Measurements from ENCODE around the gene PTGR3.

PTGR3 gene

GRCh38 chr18:75231053-75231406 lies 22.1 kb upstream of the PTGR3 start:
- ChIA-PET CTCF (no interaction called here), POLR2A (interaction anchor here (0.8 kb wide), 1 partner anchor 20 kb away, joined by 5 read pairs; the partner anchor contains the start of gene TSHZ1)
- Histone ChIP-seq H3K9me3 (ENCODE audit: control insufficient read depth, insufficient read depth, low read depth, low read length) (no peaks in the 10 kb centered on the region), H3K4me3 (ENCODE audit: low read depth, low read length) (no peak overlapping the region), H3K27ac (ENCODE audit: extremely low read depth, low read depth, low read length) (no peak overlapping the region), H3K4me1 (ENCODE audit: control insufficient read depth, insufficient read depth, low read length) (peaks cover 29% of the 10 kb centered on the region), H3K36me3 (ENCODE audit: control insufficient read depth in 2 of 2, insufficient read depth in 1 of 2, low read length in 2 of 2) (peaks cover 0 to 4% of the 10 kb centered on the region in 2 experiments; a peak in 1 of 3 replicates)
- no peak for TF ChIP-seq ZNF140 (tag by site-specific recombination; IDR thresholded peaks at IDR 0.05)
- no peak for TF ChIP-seq ZNF341 (tag by site-specific recombination; IDR thresholded peaks at IDR 0.05; ENCODE audit: low read depth)
- TF ChIP-seq, protein P1, sequence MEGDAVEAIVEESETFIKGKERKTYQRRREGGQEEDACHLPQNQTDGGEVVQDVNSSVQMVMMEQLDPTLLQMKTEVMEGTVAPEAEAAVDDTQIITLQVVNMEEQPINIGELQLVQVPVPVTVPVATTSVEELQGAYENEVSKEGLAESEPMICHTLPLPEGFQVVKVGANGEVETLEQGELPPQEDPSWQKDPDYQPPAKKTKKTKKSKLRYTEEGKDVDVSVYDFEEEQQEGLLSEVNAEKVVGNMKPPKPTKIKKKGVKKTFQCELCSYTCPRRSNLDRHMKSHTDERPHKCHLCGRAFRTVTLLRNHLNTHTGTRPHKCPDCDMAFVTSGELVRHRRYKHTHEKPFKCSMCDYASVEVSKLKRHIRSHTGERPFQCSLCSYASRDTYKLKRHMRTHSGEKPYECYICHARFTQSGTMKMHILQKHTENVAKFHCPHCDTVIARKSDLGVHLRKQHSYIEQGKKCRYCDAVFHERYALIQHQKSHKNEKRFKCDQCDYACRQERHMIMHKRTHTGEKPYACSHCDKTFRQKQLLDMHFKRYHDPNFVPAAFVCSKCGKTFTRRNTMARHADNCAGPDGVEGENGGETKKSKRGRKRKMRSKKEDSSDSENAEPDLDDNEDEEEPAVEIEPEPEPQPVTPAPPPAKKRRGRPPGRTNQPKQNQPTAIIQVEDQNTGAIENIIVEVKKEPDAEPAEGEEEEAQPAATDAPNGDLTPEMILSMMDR (tag by site-specific recombination; IDR thresholded peaks at IDR 0.05) = peak; percentile 38; the same call in 1 of the 2 replicates
- TF ChIP-seq ZNF26 (tag by site-specific recombination; IDR thresholded peaks at IDR 0.05) = no peak
- TF ChIP-seq ZNF629 (tag by site-specific recombination; IDR thresholded peaks at IDR 0.05) = no peak
- TF ChIP-seq ZFHX2 (tag by site-specific recombination; conservative IDR thresholded peaks at IDR 0.05) = 0 out of 2 replicates have a peak, but pooled peaks have one; percentile 30
- TF ChIP-seq ZNF624 (tag by site-specific recombination; IDR thresholded peaks at IDR 0.05) = no peak

- Histone ChIP-seq H3K36me3 (ENCODE audit: control insufficient read depth in 2 of 2, insufficient read depth in 1 of 2, low read length in 2 of 2) (no peaks in the 10 kb centered on the region), H3K9me3 (ENCODE audit: control insufficient read depth, insufficient read depth, low read depth, low read length) (no peaks in the 10 kb centered on the region), H3K4me3 (ENCODE audit: low read depth, low read length) (no peak overlapping the region), H3K4me1 (ENCODE audit: control insufficient read depth, insufficient read depth, low read length) (peaks cover 29% of the 10 kb centered on the region), H3K27ac (ENCODE audit: extremely low read depth, low read depth, low read length) (no peak overlapping the region)
- ChIA-PET POLR2A (interaction anchor here (0.8 kb wide), 1 partner anchor 20 kb away, joined by 5 read pairs; the partner anchor contains the start of gene TSHZ1), CTCF (no interaction called here)
- TF ChIP-seq ZNF571 (tag by site-specific recombination; IDR thresholded peaks at IDR 0.05) (no peak), ZBTB8A (tag by site-specific recombination; IDR thresholded peaks at IDR 0.05) (no peak), ZNF140 (tag by site-specific recombination; IDR thresholded peaks at IDR 0.05) (no peak), ZFP69B (tag by site-specific recombination; IDR thresholded peaks at IDR 0.05) (no peak), ZBTB20 (tag by site-specific recombination; IDR thresholded peaks at IDR 0.05) (no peak), MYNN (tag by site-specific recombination; IDR thresholded peaks at IDR 0.05; ENCODE audit: borderline replicate concordance) (no peak), ZNF558 (tag by site-specific recombination; IDR thresholded peaks at IDR 0.05) (no peak), ZNF549 (tag by site-specific recombination; IDR thresholded peaks at IDR 0.05) (no peak), ZNF18 (tag by site-specific recombination; IDR thresholded peaks at IDR 0.05) (no peak), ZNF112 (tag by site-specific recombination; IDR thresholded peaks at IDR 0.05) (no peak), ZNF843 (tag by site-specific recombination; IDR thresholded peaks at IDR 0.05) (no peak), ZNF221 (tag by site-specific recombination; IDR thresholded peaks at IDR 0.05; ENCODE audit: borderline replicate concordance) (no peak), ZNF248 (tag by site-specific recombination; IDR thresholded peaks at IDR 0.05) (no peak), OSR2 (tag by site-specific recombination; IDR thresholded peaks at IDR 0.05) (no peak), ZNF211 (tag by site-specific recombination; IDR thresholded peaks at IDR 0.05; ENCODE audit: low read depth) (no peak), ZNF10 (tag by site-specific recombination; IDR thresholded peaks at IDR 0.05) (no peak), ZNF398 (tag by site-specific recombination; IDR thresholded peaks at IDR 0.05) (no peak), REPIN1 (tag by site-specific recombination; IDR thresholded peaks at IDR 0.05; ENCODE audit: low read depth) (no peak), ZNF548 (tag by site-specific recombination; IDR thresholded peaks at IDR 0.05) (no peak), HOXA7 (CRISPR knock-in tag; IDR thresholded peaks at IDR 0.05; ENCODE audit: borderline replicate concordance) (no peak)
Observed at GRCh38 chr18:75230163-75231052, 21.5 kb upstream of the PTGR3 start.
